ENCODE results near the gene TNRC6A. TPM values are rescaled to one million over a fixed set of nuclear protein-coding genes. Genes with fewer than 3 reads are reported as not detected.

TNRC6A gene
- total and polyA plus RNA-seq, 2 of the 13 experiments (the other 11 are each of a cell fraction or from before 2014, with no cell fraction given) = 30.9 to 43.6 TPM

DNA sequence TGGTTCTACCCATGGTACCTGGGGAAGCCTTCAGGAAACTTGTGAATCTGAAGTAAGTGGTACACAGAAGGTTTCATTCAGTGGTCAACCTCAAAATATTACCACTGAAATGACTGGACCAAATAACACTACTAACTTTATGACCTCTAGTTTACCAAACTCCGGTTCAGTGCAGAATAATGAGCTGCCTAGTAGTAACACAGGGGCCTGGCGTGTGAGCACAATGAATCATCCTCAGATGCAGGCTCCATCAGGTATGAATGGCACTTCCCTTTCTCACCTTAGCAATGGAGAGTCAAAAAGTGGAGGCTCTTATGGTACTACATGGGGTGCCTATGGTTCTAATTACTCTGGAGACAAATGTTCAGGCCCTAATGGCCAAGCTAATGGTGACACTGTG is 60.4 kb downstream of the TNRC6A start:
- TF ChIP-seq NR2F6 (IDR thresholded peaks at IDR 0.05) = no peak
- TF ChIP-seq NR2F6 (CRISPR knock-in tag; IDR thresholded peaks at IDR 0.05) = no peak
- TF ChIP-seq, protein P1, sequence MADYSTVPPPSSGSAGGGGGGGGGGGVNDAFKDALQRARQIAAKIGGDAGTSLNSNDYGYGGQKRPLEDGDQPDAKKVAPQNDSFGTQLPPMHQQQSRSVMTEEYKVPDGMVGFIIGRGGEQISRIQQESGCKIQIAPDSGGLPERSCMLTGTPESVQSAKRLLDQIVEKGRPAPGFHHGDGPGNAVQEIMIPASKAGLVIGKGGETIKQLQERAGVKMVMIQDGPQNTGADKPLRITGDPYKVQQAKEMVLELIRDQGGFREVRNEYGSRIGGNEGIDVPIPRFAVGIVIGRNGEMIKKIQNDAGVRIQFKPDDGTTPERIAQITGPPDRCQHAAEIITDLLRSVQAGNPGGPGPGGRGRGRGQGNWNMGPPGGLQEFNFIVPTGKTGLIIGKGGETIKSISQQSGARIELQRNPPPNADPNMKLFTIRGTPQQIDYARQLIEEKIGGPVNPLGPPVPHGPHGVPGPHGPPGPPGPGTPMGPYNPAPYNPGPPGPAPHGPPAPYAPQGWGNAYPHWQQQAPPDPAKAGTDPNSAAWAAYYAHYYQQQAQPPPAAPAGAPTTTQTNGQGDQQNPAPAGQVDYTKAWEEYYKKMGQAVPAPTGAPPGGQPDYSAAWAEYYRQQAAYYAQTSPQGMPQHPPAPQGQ (CRISPR knock-in tag; IDR thresholded peaks at IDR 0.05; ENCODE audit: borderline replicate concordance) = no peak
- TF ChIP-seq, protein P2, sequence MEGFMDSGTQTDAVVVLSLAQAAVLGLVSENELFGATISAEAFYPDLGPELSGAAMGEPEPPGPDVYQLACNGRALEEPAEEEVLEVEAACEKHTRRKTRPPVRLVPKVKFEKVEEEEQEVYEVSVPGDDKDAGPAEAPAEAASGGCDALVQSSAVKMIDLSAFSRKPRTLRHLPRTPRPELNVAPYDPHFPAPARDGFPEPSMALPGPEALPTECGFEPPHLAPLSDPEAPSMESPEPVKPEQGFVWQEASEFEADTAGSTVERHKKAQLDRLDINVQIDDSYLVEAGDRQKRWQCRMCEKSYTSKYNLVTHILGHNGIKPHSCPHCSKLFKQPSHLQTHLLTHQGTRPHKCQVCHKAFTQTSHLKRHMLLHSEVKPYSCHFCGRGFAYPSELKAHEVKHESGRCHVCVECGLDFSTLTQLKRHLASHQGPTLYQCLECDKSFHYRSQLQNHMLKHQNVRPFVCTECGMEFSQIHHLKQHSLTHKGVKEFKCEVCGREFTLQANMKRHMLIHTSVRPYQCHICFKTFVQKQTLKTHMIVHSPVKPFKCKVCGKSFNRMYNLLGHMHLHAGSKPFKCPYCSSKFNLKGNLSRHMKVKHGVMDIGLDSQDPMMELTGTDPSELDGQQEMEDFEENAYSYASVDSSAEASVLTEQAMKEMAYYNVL (CRISPR knock-in tag; IDR thresholded peaks at IDR 0.05; ENCODE audit: borderline replicate concordance) = no peak
- TF ChIP-seq, protein P3, sequence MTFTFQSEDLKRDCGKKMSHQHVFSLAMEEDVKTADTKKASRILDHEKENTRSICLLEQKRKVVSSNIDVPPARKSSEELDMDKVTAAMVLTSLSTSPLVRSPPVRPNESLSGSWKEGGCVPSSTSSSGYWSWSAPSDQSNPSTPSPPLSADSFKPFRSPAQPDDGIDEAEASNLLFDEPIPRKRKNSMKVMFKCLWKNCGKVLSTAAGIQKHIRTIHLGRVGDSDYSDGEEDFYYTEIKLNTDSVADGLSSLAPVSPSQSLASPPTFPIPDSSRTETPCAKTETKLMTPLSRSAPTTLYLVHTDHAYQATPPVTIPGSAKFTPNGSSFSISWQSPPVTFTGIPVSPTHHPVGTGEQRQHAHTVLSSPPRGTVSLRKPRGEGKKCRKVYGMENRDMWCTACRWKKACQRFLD (CRISPR knock-in tag; IDR thresholded peaks at IDR 0.05; ENCODE audit: borderline replicate concordance) = no peak
- TF ChIP-seq ZNF552 (CRISPR knock-in tag; IDR thresholded peaks at IDR 0.05; ENCODE audit: borderline replicate concordance) = no peak
- TF ChIP-seq JUN (CRISPR knock-in tag; IDR thresholded peaks at IDR 0.05) = no peak
- TF ChIP-seq, protein P4, sequence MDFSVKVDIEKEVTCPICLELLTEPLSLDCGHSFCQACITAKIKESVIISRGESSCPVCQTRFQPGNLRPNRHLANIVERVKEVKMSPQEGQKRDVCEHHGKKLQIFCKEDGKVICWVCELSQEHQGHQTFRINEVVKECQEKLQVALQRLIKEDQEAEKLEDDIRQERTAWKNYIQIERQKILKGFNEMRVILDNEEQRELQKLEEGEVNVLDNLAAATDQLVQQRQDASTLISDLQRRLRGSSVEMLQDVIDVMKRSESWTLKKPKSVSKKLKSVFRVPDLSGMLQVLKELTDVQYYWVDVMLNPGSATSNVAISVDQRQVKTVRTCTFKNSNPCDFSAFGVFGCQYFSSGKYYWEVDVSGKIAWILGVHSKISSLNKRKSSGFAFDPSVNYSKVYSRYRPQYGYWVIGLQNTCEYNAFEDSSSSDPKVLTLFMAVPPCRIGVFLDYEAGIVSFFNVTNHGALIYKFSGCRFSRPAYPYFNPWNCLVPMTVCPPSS (IDR thresholded peaks at IDR 0.05) = no peak
- TF ChIP-seq HES4 (CRISPR knock-in tag; IDR thresholded peaks at IDR 0.05; ENCODE audit: borderline replicate concordance) = no peak
- TF ChIP-seq HHEX (CRISPR knock-in tag; IDR thresholded peaks at IDR 0.05) = no peak
- TF ChIP-seq, protein P5, sequence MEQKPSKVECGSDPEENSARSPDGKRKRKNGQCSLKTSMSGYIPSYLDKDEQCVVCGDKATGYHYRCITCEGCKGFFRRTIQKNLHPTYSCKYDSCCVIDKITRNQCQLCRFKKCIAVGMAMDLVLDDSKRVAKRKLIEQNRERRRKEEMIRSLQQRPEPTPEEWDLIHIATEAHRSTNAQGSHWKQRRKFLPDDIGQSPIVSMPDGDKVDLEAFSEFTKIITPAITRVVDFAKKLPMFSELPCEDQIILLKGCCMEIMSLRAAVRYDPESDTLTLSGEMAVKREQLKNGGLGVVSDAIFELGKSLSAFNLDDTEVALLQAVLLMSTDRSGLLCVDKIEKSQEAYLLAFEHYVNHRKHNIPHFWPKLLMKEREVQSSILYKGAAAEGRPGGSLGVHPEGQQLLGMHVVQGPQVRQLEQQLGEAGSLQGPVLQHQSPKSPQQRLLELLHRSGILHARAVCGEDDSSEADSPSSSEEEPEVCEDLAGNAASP (CRISPR knock-in tag; IDR thresholded peaks at IDR 0.05; ENCODE audit: borderline replicate concordance) = no peak
- TF ChIP-seq ISX (CRISPR knock-in tag; conservative IDR thresholded peaks at IDR 0.05) = no peak
- TF ChIP-seq MXD4 (CRISPR knock-in tag; IDR thresholded peaks at IDR 0.05) = no peak
- in situ Hi-C loops (cut with HindIII; ENCODE audit: extremely low pct_ligation_motif_present, low pct_unique_long_range_greater_than_20kb) = no loop called here
- no peak for FAIRE-seq

More for the DNA sequence above, 60.4 kb downstream of the TNRC6A start:
- no TSS peak for BruUV-seq (replicated peaks)
- no peak for DNase-seq (ENCODE audit: low spot score)
- 100% methylated on average over 2 of the region's 2 CpGs for WGBS (ENCODE audit: low lambda C conversion rate)
- Histone ChIP-seq H3K9ac (ENCODE audit: insufficient read depth, low read depth, low read length) (no peak overlapping the region), H3K9me3 (ENCODE audit: low read length) (no peaks in the 10 kb centered on the region), H3K4me1 (ENCODE audit: insufficient read depth, low read length) (no peaks in the 10 kb centered on the region), H3K27ac (ENCODE audit: extremely low read length, insufficient read depth, low read length) (no peak overlapping the region), H3K27me3 (ENCODE audit: control insufficient read depth in 1 of 2, insufficient read depth in 2 of 2, low read length in 2 of 2) (no peaks in the 10 kb centered on the region), H3K79me2 (ENCODE audit: insufficient read depth, low read length) (no peaks in the 10 kb centered on the region), H3K36me3 (replicated peaks in 1 of 2; ENCODE audit: control insufficient read depth in 1 of 2, insufficient read depth in 2 of 2, low read length in 2 of 2) (peaks cover 27 to 68% of the 10 kb centered on the region in 2 experiments), H3K4me2 (ENCODE audit: low read depth, low read length) (no peak overlapping the region), H3K4me3 (replicated peaks in 1 of 3; ENCODE audit: insufficient read depth in 1 of 3, low read depth in 2 of 3, low read length in 3 of 3) (no peak overlapping the region), H2AFZ (ENCODE audit: low read length) (no peak overlapping the region), H4K20me1 (ENCODE audit: insufficient read depth, low read length) (no peaks in the 10 kb centered on the region)
- intact Hi-C loops (cut with micrococcal nuclease; ENCODE audit: unreplicated experiment) = no loop called here
- ChIA-PET CTCF (ENCODE audit: low intra/inter-chr PET ratio, low total read pairs) (no interaction called here), POLR2A (no interaction called here)
- ATAC-seq = no peak
